ENCODE measurements around the gene SH3BP5L. TPM values are rescaled to one million over a fixed set of nuclear protein-coding genes. Genes with fewer than 3 reads are reported as not detected.

SH3BP5L gene
- total RNA-seq, 1 donor from 2014 or later, result 33.7 TPM

- Mint-ChIP-seq H3K9me3 (peaks cover 6% of the 10 kb centered on the region), H3K27me3 (no peaks in the 10 kb centered on the region), H3K36me3 (no peaks in the 10 kb centered on the region), H3K4me3 (no peak overlapping the region), H3K27ac (no peak overlapping the region), H3K4me1 (ENCODE audit: unreplicated experiment) (no peaks in the 10 kb centered on the region)
- TF ChIP-seq CTCF (conservative IDR thresholded peaks at IDR 0.05), result no peak
- DNase-seq (ENCODE audit: extremely low spot score, unreplicated experiment), result no peak
Measured at GRCh38 chr1:248783367-248783766, 42.3 kb downstream of the SH3BP5L start.

GRCh38 chr1:248782416-248783141 is 43.1 kb downstream of the SH3BP5L start:
- no peak for DNase-seq (ENCODE audit: extremely low spot score, unreplicated experiment)
- Mint-ChIP-seq H3K9me3 (peaks cover 10% of the 10 kb centered on the region), H3K27ac (no peak overlapping the region), H3K27me3 (no peaks in the 10 kb centered on the region), H3K4me1 (ENCODE audit: unreplicated experiment) (no peaks in the 10 kb centered on the region), H3K4me3 (no peak overlapping the region), H3K36me3 (no peaks in the 10 kb centered on the region)
- TF ChIP-seq CTCF (conservative IDR thresholded peaks at IDR 0.05), result no peak

- no peak overlapping the region for H3K4me3 Mint-ChIP-seq
- no peak overlapping the region for H3K27ac Mint-ChIP-seq
- no peaks in the 10 kb centered on the region for H3K27me3 Mint-ChIP-seq
- H3K9me3 Mint-ChIP-seq, result peaks cover 15% of the 10 kb centered on the region
- no peak for DNase-seq (ENCODE audit: extremely low spot score, unreplicated experiment)
- TF ChIP-seq CTCF (conservative IDR thresholded peaks at IDR 0.05), result no peak
- no peaks in the 10 kb centered on the region for H3K36me3 Mint-ChIP-seq
- H3K4me1 Mint-ChIP-seq (ENCODE audit: unreplicated experiment), result no peaks in the 10 kb centered on the region
Measured at GRCh38 chr1:248779350-248779749, 46.4 kb downstream of the SH3BP5L start.

GRCh38 chr1:248778906-248779305 is 46.8 kb downstream of the SH3BP5L start:
- TF ChIP-seq CTCF (conservative IDR thresholded peaks at IDR 0.05), result no peak
- no peak for DNase-seq (ENCODE audit: extremely low spot score, unreplicated experiment)
- Mint-ChIP-seq H3K27me3 (no peaks in the 10 kb centered on the region), H3K27ac (no peak overlapping the region), H3K9me3 (peaks cover 15% of the 10 kb centered on the region), H3K4me1 (ENCODE audit: unreplicated experiment) (no peaks in the 10 kb centered on the region), H3K4me3 (no peak overlapping the region), H3K36me3 (no peaks in the 10 kb centered on the region)

- Mint-ChIP-seq H3K9me3 (peaks cover 15% of the 10 kb centered on the region), H3K4me1 (ENCODE audit: unreplicated experiment) (no peaks in the 10 kb centered on the region), H3K4me3 (no peak overlapping the region), H3K27me3 (no peaks in the 10 kb centered on the region), H3K36me3 (no peaks in the 10 kb centered on the region), H3K27ac (no peak overlapping the region)
- no peak for TF ChIP-seq CTCF (conservative IDR thresholded peaks at IDR 0.05)
- DNase-seq (ENCODE audit: extremely low spot score, unreplicated experiment), result no peak
Measured at GRCh38 chr1:248776991-248777390, 48.7 kb downstream of the SH3BP5L start.
